Measurements from ENCODE around the gene KRIT1.
"Not testable (repeated sequence)": the region's sequence is repeated elsewhere in the genome, so short reads cannot be mapped to it uniquely, and the experiment has no call there.

KRIT1 gene

DNA sequence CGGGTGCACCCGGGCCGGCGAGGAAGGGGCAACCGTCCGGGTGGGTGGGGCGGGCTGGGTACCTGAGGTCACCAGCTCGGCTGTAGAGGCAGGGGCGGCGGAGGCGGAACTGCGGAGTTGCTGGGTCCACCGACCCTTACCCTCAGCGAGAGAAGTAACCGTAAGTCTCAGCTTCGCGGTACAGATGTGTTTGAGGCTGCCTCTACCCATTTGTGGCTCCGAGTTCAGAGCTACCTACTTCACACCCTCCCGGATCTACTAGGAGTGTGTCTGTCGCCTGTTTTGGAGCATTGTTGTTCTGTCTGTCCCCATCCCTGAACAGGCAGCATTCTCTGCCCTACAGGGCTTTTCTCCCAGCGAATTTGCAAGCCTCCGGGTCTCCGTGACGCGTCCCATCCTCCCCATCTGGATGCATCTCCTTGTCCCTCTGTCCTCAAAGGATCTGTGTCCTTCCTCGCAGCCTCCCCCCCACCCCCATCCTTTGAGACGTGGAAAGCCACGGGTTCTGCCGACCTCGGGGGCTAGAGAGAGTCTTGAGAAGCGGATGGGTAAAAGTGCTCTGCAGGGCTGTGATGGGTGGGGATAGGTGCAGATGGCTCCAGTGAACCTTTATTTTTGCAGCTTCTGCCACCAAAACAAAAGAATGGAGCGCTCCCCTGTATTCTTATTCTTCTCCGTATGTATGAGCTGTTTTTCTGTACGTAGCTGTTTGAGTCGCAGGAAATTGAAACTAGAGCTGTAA lies 817 bp upstream of the KRIT1 start:
- peak; percentile 12 for DNase-seq

DNA sequence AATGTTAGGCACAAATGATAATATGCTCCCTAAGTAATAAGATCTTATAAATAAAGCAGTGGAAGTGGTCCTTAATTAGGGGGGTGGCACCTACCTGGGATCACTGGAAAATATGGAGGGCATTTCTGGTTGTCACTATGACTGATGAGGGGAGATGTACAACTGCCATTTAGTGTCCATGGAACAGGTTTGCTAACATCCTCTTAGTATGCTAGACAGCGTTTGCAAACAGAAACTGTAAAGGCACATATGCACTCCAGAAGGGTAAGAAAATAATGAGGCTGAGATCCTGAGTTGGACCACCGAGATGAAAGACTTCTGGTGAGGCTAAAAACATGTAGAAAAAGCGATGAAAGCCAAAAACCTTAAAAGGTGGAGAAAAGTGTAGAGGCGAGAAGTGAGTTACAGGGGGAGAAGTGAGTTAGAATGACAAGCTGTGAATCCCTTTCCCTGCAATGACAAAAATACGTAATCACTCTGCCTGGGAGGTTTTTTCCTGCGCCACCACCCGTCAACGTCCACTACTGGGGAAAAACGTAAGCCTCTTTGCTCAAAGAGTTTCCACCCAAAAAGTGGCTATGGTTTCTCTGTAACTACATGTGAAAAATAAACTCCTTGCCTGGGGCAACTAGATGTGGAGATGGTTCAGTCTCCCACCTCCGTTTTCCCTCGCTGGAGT lies 767 bp downstream of the KRIT1 start:
- DNase-seq = no peak

DNA sequence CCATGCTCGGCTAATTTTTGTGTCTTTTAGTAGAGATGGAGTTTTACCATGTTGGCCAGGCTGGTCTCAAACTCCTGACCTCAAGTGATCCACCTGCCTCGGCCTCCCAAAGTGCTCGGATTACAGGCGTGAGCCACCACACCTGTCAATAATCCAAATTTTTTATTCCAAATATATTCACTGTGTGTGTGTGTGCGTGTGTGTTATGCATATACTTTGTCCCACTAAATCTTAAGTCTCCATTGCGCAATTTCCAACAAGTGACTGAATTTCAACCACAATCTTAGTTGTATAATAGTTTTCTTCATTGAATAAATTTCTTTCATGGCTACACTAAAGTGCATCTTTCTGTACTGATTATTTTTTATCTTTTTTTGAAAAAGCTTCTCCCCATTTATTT lies 2.7 kb downstream of the KRIT1 start:
- no peak for DNase-seq

DNA sequence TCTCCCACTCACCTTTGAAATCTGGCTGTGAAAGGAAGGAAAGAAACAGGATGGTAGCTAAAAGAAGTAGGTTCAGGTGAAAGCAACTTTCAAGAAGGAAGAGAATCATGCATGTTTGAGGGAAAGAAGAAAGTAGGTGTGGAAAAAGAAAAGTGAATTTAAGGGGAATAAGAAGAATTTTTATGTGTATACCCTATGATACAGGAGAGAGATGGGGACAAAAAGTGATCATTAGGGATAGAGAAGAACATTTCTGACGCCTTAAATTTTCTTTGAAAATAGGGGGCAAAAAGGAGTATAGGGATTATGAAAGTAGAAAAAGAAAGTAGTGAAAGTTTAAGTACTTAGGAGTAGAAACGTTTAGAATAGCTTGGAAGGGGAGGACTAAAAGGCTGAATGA lies 15.2 kb downstream of the KRIT1 start:
- no peak for DNase-seq

DNA sequence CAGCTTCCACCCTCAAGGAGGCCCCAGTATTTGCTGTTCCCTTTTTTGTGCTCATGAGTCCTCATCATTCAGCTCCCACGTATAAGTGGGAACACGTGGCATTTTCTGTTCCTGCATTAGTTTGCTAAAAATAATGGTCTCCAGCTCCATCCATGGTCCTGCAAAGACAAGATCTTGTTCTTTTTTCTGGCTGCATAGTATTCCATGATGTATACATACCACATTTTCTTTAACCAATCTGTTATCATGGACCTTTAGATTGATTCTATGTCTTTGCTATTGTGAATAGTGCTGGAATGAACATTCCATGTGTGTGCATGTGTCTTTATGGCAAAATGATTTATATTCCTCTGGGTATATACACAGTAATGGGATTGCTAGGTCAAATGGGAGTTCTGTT lies 17.0 kb downstream of the KRIT1 start:
- no peak for DNase-seq

DNA sequence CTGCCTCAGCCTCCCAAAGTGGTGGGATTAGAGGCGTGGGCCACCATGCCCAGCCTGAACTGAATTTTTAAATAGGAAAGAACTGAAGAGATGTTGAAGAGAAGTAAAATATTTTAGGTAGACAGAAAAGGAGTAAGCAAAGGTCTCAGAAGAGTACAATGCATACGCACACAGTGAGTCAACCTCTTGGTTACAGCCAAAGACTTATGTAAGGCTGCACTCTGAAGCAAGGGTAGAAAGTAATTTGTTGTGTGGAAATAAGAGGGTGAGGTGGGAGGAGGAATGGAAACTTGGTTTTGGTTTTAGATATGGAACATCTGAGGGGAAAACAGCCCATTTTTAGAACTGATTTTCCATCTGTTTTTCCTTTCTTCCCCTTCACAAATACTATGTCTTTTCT lies 17.6 kb downstream of the KRIT1 start:
- no peak for DNase-seq

DNA sequence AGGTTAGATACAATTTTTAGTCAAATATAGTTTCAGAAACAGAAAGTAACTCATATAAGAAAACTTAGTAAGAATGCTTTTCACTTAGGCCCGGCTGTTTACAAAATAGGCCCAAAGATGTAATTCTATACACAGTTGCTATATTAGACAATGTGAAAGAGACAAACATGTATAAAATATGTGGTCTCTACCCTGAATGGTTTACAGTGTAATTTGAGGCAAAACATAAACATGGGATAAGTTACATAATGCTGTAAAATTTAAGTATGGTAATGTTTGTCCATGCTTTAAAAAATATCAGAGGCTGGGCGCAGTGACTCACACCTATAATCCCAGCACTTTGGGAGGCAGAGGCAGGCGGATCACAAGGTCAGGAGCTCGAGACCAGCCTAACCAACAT lies 18.7 kb downstream of the KRIT1 start:
- DNase-seq = no peak

DNA sequence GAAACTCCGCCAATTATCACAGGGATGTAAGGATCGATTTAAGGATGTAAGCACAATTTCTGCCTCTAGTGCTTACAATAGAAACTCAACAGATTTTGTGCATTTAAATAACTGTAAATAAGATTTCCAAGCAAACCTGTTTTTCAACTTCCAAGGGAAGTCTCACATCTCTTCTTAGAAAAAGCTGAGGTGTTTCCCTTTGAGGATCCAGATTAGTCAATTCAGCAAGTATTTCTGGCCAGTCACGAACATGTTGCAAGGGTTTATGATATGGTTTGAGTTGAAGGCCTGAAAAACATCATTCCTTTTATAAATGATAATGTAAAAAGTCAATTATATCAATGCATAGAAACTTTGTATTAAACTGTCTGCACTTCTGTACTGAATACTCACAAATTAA lies 23.9 kb downstream of the KRIT1 start:
- no peak for DNase-seq

DNA sequence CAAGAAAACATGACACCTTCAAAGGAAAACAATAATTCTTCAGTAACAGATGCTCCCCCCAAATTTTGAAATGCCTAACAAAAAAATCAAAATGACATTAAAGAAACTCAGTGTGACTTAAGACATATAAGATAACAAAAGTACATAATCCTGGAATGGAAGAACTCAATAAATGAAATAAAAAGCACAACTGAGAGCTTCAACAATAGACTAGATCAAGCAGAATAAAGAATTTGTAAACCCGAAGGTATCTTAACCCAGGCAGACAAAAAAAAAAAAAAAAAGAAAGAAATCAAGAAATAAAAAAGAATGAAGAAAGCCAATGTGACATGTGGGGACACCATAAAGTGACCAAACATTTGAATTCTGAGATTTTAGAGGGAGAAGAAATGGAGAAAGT lies 39.0 kb downstream of the KRIT1 start:
- no peak for DNase-seq

DNA sequence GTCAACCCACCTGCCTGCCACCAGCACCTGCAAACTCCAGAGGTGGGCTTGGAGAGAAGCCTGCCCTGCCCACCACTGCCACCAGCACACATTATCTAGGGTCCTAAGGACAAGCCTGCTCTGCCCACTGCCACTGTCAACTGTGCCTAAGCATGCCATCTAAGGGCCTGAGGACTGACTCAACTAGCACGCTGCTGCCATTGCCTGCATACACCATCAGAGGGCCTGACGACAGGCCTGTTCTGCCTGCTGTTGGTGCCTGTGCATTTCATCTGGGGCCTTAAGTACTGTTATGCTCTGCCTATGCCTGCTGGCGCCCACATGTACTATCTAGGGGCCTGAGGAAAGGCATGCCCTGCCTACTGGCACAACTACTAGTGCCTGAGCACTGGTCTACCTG lies 39.7 kb downstream of the KRIT1 start:
- DNase-seq = no peak

DNA sequence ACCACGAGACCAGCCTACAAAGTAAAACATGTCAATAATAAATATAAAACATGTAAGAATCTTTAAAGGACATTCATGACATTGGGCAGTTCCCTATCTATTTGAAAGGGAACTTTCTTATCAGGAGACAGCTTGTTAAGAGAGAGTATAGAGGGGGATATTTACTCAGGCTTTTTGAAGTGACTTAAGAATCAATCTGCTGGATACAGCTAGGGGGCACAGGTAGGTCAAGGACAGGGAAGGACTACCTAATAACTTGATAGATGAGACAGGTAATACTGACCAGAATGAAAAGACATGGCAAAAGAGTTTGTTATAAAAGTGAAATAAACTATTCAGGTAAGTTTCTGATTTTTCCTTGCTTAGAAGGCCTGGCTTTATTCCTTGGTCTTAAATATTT lies 44.9 kb downstream of the KRIT1 start:
- DNase-seq = no peak

DNA sequence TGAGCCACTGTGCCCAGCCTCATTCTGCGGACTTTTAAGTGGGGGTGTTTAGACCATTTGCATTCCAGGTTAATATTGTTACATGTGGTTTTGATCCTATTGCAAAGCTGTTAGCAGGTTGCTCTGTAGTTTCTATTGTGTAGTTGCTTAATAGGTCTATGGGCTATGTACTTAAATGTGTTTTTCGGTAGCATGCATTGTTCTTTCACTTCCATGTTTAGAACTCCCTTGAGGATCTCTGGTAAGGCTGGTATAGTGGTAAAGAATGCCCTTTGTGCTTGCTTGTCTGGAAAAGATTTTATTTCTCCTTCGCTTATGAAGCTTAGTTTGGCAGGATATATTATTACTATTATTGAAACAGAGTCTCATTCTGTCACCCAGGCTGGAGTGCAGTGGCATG lies 53.4 kb downstream of the KRIT1 start:
- no peak for DNase-seq

DNA sequence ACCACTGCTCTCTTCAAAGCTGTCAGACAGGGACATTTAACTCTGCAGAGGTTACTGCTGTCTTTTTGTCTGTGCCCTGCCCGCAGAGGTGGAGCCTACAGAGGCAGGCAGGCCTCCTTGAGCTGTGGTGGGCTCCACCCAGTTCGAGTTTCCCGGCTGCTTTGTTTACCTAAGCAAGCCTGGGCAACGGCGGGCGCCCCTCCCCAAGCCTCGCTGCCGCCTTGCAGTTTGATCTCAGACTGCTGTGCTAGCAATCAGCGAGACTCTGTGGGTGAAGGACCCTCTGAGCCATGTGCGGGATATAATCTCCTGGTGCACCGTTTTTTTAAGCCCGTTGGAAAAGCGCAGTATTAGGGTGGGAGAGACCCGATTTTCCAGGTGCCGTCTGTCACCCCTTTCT lies 56.5 kb downstream of the KRIT1 start:
- DNase-seq = not testable (repeated sequence)

DNA sequence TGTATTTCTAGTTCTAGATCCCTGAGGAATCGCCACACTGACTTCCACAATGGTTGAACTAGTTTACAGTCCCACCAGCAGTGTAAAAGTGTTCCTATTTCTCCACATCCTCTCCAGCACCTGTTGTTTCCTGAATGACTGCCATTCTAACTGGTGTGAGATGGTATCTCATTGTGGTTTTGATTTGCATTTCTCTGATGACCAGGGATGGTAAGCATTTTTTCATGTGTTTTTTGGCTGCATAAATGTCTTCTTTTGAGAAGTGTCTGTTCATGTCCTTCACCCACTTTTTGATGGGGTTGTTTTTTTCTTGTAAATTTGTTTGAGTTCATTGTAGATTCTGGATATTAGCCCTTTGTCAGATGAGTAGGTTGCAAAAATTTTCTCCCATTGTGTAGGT lies 61.4 kb downstream of the KRIT1 start:
- DNase-seq = not testable (repeated sequence)

DNA sequence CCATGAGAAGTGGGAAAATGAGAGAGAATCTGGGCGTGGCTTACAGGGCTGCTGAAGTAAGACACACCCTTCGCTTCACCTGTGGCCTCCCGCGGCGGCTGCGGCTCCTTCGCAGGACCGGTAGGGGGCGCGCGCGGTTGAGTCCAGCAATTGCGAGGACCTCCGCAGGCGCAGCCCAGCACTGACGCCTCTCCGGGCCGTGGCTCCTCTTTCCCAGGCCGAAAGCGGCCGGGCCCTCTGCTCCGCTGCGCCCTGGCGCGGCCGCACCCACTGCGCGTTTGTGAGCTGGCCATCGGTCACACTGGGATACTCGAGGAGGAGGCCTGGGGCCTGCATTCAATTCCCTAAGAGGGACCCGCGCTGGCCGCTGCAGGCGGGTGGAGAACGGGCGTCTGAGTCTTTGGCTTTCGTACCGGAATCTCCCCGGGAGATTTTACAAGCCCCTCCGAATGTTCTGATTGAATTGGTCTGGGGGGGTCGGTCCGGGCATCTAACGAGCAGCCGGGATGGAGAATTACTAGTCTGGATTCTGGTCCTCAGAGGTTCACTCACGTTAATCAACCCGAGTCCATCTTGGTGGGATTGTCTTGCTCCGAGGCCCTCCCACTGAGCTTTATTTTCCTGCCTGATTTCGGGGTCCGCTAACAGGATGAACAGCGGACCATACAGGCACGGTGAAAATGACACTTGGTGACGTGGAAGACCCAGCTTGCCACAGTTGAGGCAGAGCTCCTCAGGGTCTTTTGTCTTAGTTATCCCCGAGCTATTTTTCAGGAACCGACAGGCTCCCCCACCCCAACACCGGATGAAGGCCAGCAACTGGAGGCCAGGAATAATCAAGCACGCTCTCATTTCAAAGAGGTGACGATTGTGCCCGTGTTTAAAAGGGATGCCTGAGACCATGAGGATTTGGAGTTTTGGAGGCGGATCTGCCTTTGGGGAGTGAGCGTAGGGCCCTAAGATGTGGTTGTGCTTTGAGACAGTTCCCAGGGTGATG lies 66.5 kb downstream of the KRIT1 start, which contains the start of gene LRRD1:
TSS of gene LRRD1 (minus strand) at position 215 of the 997 bp plus-strand sequence. CDS start 13,940 bp downstream, outside the sequence.
- DNase-seq = no peak

DNA sequence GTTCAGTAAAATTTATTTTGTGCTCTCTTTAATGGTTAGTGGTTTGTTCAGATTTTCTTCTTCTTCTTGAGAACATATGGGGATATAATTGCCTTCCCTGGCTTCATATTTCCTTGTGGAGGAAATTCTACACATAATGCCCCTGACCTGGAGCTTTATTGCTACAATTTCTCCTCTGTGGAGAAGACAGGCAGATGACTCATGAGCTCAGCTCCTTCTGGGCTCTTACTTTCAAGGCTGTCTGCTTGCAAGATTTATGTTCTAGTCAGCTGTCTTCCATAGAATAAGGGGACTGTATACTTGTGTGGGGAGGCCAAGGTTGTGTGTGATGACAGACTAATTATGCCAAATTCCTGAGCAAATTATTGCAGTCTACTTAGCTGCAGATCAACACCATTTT lies 68.4 kb downstream of the KRIT1 start:
- no peak for DNase-seq

DNA sequence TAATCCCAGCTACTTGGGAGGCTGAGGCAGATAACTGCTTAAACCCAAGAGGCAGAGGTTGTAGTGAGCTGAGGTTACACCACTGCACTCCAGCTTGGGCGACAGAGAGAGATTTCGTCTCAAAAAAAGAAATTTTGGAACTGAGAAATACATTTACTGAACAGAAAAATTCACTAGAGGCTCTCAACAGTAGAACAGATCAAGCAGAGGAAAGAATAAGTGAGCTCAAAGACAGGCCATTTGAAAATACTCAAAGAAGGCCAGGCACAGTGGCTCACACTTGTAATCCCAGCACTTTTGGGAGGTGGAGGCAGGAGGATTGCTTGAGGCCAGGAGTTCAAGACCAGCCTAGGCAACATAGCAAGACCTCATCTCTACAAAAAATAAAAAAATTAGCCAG lies 76.2 kb downstream of the KRIT1 start:
- not testable (repeated sequence) for DNase-seq

DNA sequence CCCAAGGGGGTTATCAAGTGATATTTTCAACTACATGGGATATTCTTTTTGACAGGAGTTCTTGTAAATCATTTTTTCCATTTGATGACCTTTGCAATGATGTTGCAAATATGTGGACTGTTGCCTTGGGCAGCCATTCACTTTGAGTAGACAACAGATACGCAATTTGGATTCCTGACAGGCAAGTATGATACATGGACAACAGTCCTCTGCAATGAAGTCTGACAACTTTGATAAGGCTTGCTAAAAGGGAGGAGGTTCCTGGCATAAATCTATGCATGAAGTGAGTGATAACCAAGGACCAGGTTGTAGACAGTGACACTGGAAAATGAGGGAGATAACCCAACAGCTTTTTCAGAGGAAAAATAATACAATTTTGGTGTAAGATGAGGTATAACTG lies 84.4 kb downstream of the KRIT1 start:
- no peak for DNase-seq

DNA sequence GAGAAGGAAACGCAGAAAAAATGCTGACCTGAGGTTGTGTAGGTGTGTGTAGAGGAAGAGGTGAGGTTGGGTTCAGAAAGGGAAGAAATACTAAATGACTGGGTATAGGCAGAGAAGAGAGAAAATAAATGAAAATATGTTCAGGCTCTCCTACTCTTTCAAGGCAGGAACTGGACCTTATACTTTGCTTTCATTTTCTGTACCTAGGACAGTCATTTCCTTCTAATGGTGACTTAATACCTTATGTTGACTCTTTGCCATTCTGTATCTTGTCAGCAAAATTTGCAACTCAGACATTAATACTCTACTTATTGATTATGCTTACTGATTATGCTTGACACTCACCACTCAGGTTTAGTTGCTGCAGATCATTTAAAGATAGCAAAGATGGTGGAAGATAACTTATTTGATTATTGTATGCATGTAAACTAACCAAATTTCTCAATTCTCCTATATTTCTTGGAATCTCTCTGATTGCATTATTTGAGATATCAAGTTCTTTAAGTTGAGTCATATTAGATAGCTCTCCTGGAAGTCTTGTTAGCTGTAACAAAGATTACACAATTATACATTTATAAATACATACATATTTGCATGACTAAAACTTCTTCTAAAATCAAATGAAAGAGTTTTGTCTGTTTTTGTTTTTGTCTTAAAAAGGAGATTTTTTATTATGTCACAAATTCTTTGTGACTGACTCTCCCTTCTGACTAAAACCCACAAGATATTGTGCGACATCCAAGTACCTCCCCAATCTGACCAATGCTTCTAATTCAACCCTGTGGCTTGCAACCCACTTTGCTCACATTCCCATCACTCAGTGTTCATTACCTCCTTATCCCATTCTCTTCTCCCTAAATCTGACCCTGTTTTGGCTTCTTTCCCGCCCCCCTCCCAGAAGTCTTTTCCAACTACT lies 86.8 kb downstream of the KRIT1 start:
- no peak for DNase-seq

DNA sequence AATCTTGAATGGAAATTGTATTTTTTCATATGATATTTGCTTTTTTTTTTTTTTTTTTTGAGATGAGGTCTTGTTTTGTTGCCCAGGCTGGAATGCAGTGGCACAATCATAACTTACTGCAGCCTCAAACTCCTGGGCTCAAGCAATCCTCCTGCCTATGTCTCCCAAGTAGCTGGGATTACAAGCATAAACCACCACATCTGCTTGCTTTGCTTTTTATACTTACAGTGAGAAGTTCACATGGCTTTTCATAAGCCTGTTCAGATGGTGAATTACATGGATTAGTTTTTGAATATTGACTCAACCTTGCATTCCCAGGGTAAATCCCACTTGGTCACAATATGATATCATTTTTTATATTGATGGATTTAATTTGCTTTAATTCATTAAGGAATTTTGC lies 88.7 kb downstream of the KRIT1 start:
- DNase-seq = no peak

DNA sequence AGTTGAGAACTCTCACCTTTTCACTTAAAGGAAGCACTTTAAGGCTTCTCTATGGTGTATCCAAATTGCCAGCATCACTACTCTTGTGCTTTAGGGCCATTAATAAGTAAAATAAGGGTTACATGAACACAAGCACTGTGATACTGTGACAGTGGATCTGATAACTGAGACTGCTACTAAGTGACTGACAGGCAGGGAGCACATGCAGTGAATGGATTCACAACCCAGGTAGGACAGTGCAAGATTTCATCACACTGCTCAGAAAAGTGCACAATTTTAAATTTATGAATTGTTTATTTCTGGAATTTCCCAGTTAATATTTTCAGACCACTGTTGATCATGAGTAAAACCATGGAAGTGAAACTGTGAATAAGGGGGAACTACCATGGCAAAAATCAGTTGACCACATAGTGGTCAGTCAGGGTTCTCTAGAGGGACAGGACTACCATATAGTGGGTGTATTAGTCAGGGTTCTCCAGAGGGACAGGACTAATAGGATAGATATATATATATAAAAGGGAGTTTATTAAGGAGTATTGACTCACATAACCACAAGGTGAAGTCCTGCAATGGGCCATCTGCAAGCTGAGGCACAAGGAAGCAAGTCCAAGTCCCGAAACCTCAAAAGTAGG lies 90.5 kb downstream of the KRIT1 start:
- no peak for DNase-seq
